ENCODE measurements around the gene GABRB2.

DNA sequence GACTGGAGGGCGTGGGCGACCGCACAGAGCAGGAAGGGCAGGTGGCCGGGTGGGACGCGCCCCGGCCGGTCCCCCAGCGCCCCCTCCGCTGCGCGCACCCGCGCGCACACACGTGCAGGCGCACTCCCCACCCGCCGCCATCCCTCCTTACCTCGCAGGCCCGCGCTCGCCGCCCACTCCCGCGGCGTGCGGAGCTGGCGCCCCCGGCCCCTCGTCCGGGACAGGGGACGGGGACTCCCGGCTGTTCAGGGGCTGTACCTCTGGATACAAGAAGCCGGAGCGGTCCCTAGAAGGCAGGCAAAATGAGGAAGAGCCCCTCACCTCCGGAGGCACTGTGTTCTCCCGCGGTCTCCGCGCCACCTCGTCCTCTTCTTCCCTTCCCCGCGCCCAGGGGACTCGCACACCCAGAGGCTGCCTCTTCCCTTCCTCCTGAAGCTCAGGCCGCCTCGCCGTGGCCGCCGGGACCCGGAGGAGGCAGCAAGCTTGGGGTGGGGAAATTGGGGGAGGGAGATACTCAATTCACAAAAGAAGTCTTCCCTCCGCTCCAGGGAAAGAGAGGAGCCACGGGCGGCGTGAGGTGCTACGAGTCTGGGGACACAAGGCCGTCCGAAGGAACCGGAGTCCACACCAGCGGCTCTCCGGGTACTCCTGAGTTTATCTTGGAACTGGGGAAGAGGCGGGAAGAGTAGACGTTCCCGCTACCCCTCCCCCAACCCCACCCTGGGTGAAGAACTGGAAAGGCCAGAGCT is 1.4 kb upstream of the GABRB2 start:
- TF ChIP-seq FOXP2 (optimal IDR thresholded peaks at IDR 0.05; ENCODE audit: borderline replicate concordance, extremely low read depth, extremely low read length, insufficient read depth) (no peak), POLR2AphosphoS5 (IDR thresholded peaks at IDR 0.05; ENCODE audit: low read depth, low read length) (no peak)

All from PFSK-1 (cell line).